ENCODE data around the gene SFXN5. TPM values are rescaled to one million over a fixed set of nuclear protein-coding genes. Genes with fewer than 3 reads are reported as not detected.

SFXN5 gene
- total and polyA plus RNA-seq, 4 donors, result 6.3 to 20.7 (median 14.8) TPM

- DNase-seq (peak in 1 of 2 donors; percentile 46), ATAC-seq (ENCODE audit: low FRiP score) (no peak)
- Histone ChIP-seq H3K9me3 (ENCODE audit: control insufficient read depth, low read length) (no peaks in the 10 kb centered on the region), H3K4me3 (ENCODE audit: low read length in 2 of 2) (no peak overlapping the region), H3K36me3 (ENCODE audit: control insufficient read depth in 1 of 2, insufficient read depth in 2 of 2, low read length in 1 of 2) (no peaks in the 10 kb centered on the region), H3K4me1 (ENCODE audit: control insufficient read depth in 1 of 2, insufficient read depth in 2 of 2, low read length in 2 of 2) (no peaks in the 10 kb centered on the region), H3K27me3 (ENCODE audit: control insufficient read depth in 1 of 2, insufficient read depth in 2 of 2, low read length in 1 of 2) (no peaks in the 10 kb centered on the region), H3K27ac (ENCODE audit: low read depth in 1 of 2, low read length in 2 of 2) (no peak overlapping the region)
- intact Hi-C loops (cut with DNase I), result no loop called here
- 72 to 73% methylated on average over 3 of the region's 3 CpGs for WGBS, 2 donors
Measured at GRCh38 chr2:72979896-72980295, 91.6 kb downstream of the SFXN5 start.

- DNase-seq, result no peak
- Histone ChIP-seq H3K36me3 (ENCODE audit: control insufficient read depth in 1 of 2, insufficient read depth in 2 of 2, low read length in 1 of 2) (no peaks in the 10 kb centered on the region), H3K27ac (ENCODE audit: low read depth in 1 of 2, low read length in 2 of 2) (no peak overlapping the region), H3K4me3 (ENCODE audit: low read length in 2 of 2) (no peak overlapping the region), H3K27me3 (ENCODE audit: control insufficient read depth in 1 of 2, insufficient read depth in 2 of 2, low read length in 1 of 2) (no peaks in the 10 kb centered on the region), H3K9me3 (ENCODE audit: control insufficient read depth, low read length) (no peaks in the 10 kb centered on the region), H3K4me1 (ENCODE audit: control insufficient read depth in 1 of 2, insufficient read depth in 2 of 2, low read length in 2 of 2) (no peaks in the 10 kb centered on the region)
- no peak for ATAC-seq (ENCODE audit: low FRiP score)
- intact Hi-C loops (cut with DNase I), result no loop called here
- WGBS, 2 donors, result 72 to 74% methylated on average over 3 of the region's 3 CpGs
Measured at GRCh38 chr2:72975017-72975416, 96.5 kb downstream of the SFXN5 start.

- intact Hi-C loops (cut with DNase I), result loop anchor here in 1 of 2 donors (5.0 kb wide), 1 partner anchor 82 kb away; no protein-coding TSS in a partner anchor
- H3K4me1 ChIP-seq (ENCODE audit: control insufficient read depth in 1 of 2, insufficient read depth in 2 of 2, low read length in 2 of 2), result no peaks in the 10 kb centered on the region
- no peak for ATAC-seq (ENCODE audit: low FRiP score)
- WGBS, 2 donors, result 90 to 98% methylated on average over 2 of the region's 2 CpGs
- no peak overlapping the region for H3K4me3 ChIP-seq (ENCODE audit: low read length in 2 of 2)
- no peak for DNase-seq
- H3K27me3 ChIP-seq (ENCODE audit: control insufficient read depth in 1 of 2, insufficient read depth in 2 of 2, low read length in 1 of 2), result no peaks in the 10 kb centered on the region
- H3K9me3 ChIP-seq (ENCODE audit: control insufficient read depth, low read length), result no peaks in the 10 kb centered on the region
- no peak overlapping the region for H3K27ac ChIP-seq (ENCODE audit: low read depth in 1 of 2, low read length in 2 of 2)
- no peaks in the 10 kb centered on the region for H3K36me3 ChIP-seq (ENCODE audit: control insufficient read depth in 1 of 2, insufficient read depth in 2 of 2, low read length in 1 of 2)
Measured at GRCh38 chr2:72974436-72974754, 97.1 kb downstream of the SFXN5 start.

GRCh38 chr2:72973566-72974435, 97.7 kb downstream of the SFXN5 start:
- Histone ChIP-seq H3K27ac (ENCODE audit: low read depth in 1 of 2, low read length in 2 of 2) (no peak overlapping the region), H3K27me3 (ENCODE audit: control insufficient read depth in 1 of 2, insufficient read depth in 2 of 2, low read length in 1 of 2) (no peaks in the 10 kb centered on the region), H3K9me3 (ENCODE audit: control insufficient read depth, low read length) (no peaks in the 10 kb centered on the region), H3K4me1 (ENCODE audit: control insufficient read depth in 1 of 2, insufficient read depth in 2 of 2, low read length in 2 of 2) (no peaks in the 10 kb centered on the region), H3K36me3 (ENCODE audit: control insufficient read depth in 1 of 2, insufficient read depth in 2 of 2, low read length in 1 of 2) (no peaks in the 10 kb centered on the region), H3K4me3 (ENCODE audit: low read length in 2 of 2) (no peak overlapping the region)
- 61% methylated on average over 12 of the region's 12 CpGs for WGBS, 2 donors
- intact Hi-C loops (cut with DNase I), result loop anchor here in 1 of 2 donors (5.0 kb wide), 1 partner anchor 82 kb away; no protein-coding TSS in a partner anchor
- ATAC-seq (ENCODE audit: low FRiP score) (peak; percentile 77), DNase-seq (peak in 1 of 2 donors; percentile 13)

- peak in 1 of 2 donors; percentile 10 for DNase-seq
- 94 to 95% methylated on average over 8 of the region's 8 CpGs for WGBS, 2 donors
- Histone ChIP-seq H3K27me3 (ENCODE audit: control insufficient read depth in 1 of 2, insufficient read depth in 2 of 2, low read length in 1 of 2) (no peaks in the 10 kb centered on the region), H3K36me3 (ENCODE audit: control insufficient read depth in 1 of 2, insufficient read depth in 2 of 2, low read length in 1 of 2) (no peaks in the 10 kb centered on the region), H3K4me3 (ENCODE audit: low read length in 2 of 2) (no peak overlapping the region), H3K9me3 (ENCODE audit: control insufficient read depth, low read length) (no peaks in the 10 kb centered on the region), H3K27ac (ENCODE audit: low read depth in 1 of 2, low read length in 2 of 2) (no peak overlapping the region), H3K4me1 (ENCODE audit: control insufficient read depth in 1 of 2, insufficient read depth in 2 of 2, low read length in 2 of 2) (no peaks in the 10 kb centered on the region)
- intact Hi-C loops (cut with DNase I), result loop anchor here in 1 of 2 donors (5.0 kb wide), 1 partner anchor 81 kb away; no protein-coding TSS in a partner anchor
- no peak for ATAC-seq (ENCODE audit: low FRiP score)
Measured at GRCh38 chr2:72973137-72973535, 98.4 kb downstream of the SFXN5 start.

- intact Hi-C loops (cut with DNase I), result loop anchor here in 1 of 2 donors (5.0 kb wide), 1 partner anchor 80 kb away; no protein-coding TSS in a partner anchor
- no peaks in the 10 kb centered on the region for H3K9me3 ChIP-seq (ENCODE audit: control insufficient read depth, low read length)
- H3K4me3 ChIP-seq (ENCODE audit: low read length in 2 of 2), result no peak overlapping the region
- DNase-seq, result peak; percentile 28 to 61
- H3K27ac ChIP-seq (ENCODE audit: low read depth in 1 of 2, low read length in 2 of 2), result no peak overlapping the region
- H3K36me3 ChIP-seq (ENCODE audit: control insufficient read depth in 1 of 2, insufficient read depth in 2 of 2, low read length in 1 of 2), result no peaks in the 10 kb centered on the region
- H3K4me1 ChIP-seq (ENCODE audit: control insufficient read depth in 1 of 2, insufficient read depth in 2 of 2, low read length in 2 of 2), result no peaks in the 10 kb centered on the region
- no peak for ATAC-seq (ENCODE audit: low FRiP score)
- no peaks in the 10 kb centered on the region for H3K27me3 ChIP-seq (ENCODE audit: control insufficient read depth in 1 of 2, insufficient read depth in 2 of 2, low read length in 1 of 2)
- WGBS, 2 donors, result 94 to 96% methylated on average over 12 of the region's 12 CpGs
Measured at GRCh38 chr2:72972352-72973136, 99.0 kb downstream of the SFXN5 start.

GRCh38 chr2:72971036-72971435, 100.5 kb downstream of the SFXN5 start:
- H3K36me3 ChIP-seq (ENCODE audit: control insufficient read depth in 1 of 2, insufficient read depth in 2 of 2, low read length in 1 of 2), result no peaks in the 10 kb centered on the region
- no peaks in the 10 kb centered on the region for H3K9me3 ChIP-seq (ENCODE audit: control insufficient read depth, low read length)
- intact Hi-C loops (cut with DNase I), result loop anchor here in 1 of 2 donors (5.0 kb wide), 1 partner anchor 79 kb away; no protein-coding TSS in a partner anchor
- no peak overlapping the region for H3K27ac ChIP-seq (ENCODE audit: low read depth in 1 of 2, low read length in 2 of 2)
- H3K27me3 ChIP-seq (ENCODE audit: control insufficient read depth in 1 of 2, insufficient read depth in 2 of 2, low read length in 1 of 2), result no peaks in the 10 kb centered on the region
- DNase-seq, result no peak
- WGBS, 2 donors, result 90 to 94% methylated on average over 7 of the region's 7 CpGs
- H3K4me3 ChIP-seq (ENCODE audit: low read length in 2 of 2), result no peak overlapping the region
- no peaks in the 10 kb centered on the region for H3K4me1 ChIP-seq (ENCODE audit: control insufficient read depth in 1 of 2, insufficient read depth in 2 of 2, low read length in 2 of 2)
- no peak for ATAC-seq (ENCODE audit: low FRiP score)

GRCh38 chr2:72969706-72970105, 101.8 kb downstream of the SFXN5 start:
- Histone ChIP-seq H3K4me1 (ENCODE audit: control insufficient read depth in 1 of 2, insufficient read depth in 2 of 2, low read length in 2 of 2) (no peaks in the 10 kb centered on the region), H3K9me3 (ENCODE audit: control insufficient read depth, low read length) (no peaks in the 10 kb centered on the region), H3K27ac (ENCODE audit: low read depth in 1 of 2, low read length in 2 of 2) (no peak overlapping the region), H3K4me3 (ENCODE audit: low read length in 2 of 2) (no peak overlapping the region), H3K27me3 (ENCODE audit: control insufficient read depth in 1 of 2, insufficient read depth in 2 of 2, low read length in 1 of 2) (no peaks in the 10 kb centered on the region), H3K36me3 (ENCODE audit: control insufficient read depth in 1 of 2, insufficient read depth in 2 of 2, low read length in 1 of 2) (no peaks in the 10 kb centered on the region)
- intact Hi-C loops (cut with DNase I), result loop anchor here in 1 of 2 donors (5.0 kb wide), 1 partner anchor 77 kb away; no protein-coding TSS in a partner anchor
- 71 to 77% methylated on average over 4 of the region's 4 CpGs for WGBS, 2 donors
- DNase-seq (no peak), ATAC-seq (ENCODE audit: low FRiP score) (no peak)
